HepG2 (cell line): ENCODE results near the gene ITLN1. TPM values are rescaled to one million over a fixed set of nuclear protein-coding genes. Genes with fewer than 3 reads are reported as not detected.

ENCODE experiments used
- ATAC-seq: fragments of 200-7000 bp; cut with Tn5 transposase; 3 replicates; pipeline ENCODE4 v1.9.1; 2020; ENCODE audit warnings: mild to moderate bottlenecking, moderate library complexity
- BruUV-seq: library from RNA; stranded (reverse); fragments of 400-500 nt; replicated peaks from 2 replicates; lab custom pipeline; 2021; lab: Mats Ljungman, UMichigan
- CTCF ChIA-PET: fragments of 300-600 bp; formaldehyde crosslinking; extraction: SDS; loops from one replicate; lab custom pipeline; 2021; ENCODE audit warnings: low total read pairs, inconsistent platforms, low intra/inter-chr PET ratio; lab: Yijun Ruan, JAX
- POLR2A ChIA-PET: fragments of 350-600 bp; sonication (Branson Sonifier 250); formaldehyde crosslinking; loops from one replicate; lab custom pipeline; 2020; ENCODE audit warnings: antibody characterized with exemption, inconsistent platforms; lab: Yijun Ruan, JAX
- DNase-seq: peaks from one replicate; pipeline ENCODE4 v3.0.0-alpha.2; 2015; ENCODE audit warnings: low spot score
- FAIRE-seq: peaks from 3 replicates; lab custom pipeline; 2011; peaks lifted over from hg19 to GRCh38; lab: Jason Lieb, UNC
- H2AFZ ChIP-seq: one replicate; pipeline ENCODE4 v1.6.1; 2011; ENCODE audit warnings: low read length, inconsistent platforms
- H3K27ac ChIP-seq: fragments of 300-600 bp; 3 replicates; pipeline ENCODE4 v1.8.0; 2011; ENCODE audit warnings: mixed run types, mild to moderate bottlenecking, mixed read lengths, low read length, inconsistent platforms; ENCODE audit not compliant: insufficient read depth; ENCODE audit errors: extremely low read length
- H3K27me3 ChIP-seq, 2 experiments: fragments of 200-600 bp in 1 of 2; 2 replicates in 1 of 2; 3 replicates in 1 of 2; pipeline versions ENCODE4 v1.6.0 to v1.8.0; 2011; ENCODE audit warnings: low read length in 2 of 2, mild to moderate bottlenecking in 2 of 2, moderate library complexity in 2 of 2, inconsistent platforms in 1 of 2; ENCODE audit not compliant: insufficient read depth in 2 of 2, control insufficient read depth in 1 of 2
- H3K36me3 ChIP-seq, 2 experiments: fragments of 200-600 bp in 1 of 2; replicated peaks in 1 of 2; 2 replicates in 1 of 2; 3 replicates in 1 of 2; pipeline versions ENCODE4 v1.5.1 to v1.8.0; 2011; ENCODE audit warnings: low read length in 2 of 2, inconsistent platforms in 1 of 2; ENCODE audit not compliant: insufficient read depth in 2 of 2, control insufficient read depth in 1 of 2
- H3K4me1 ChIP-seq: 2 replicates; pipeline ENCODE4 v1.5.1; 2012; ENCODE audit warnings: low read length, inconsistent platforms; ENCODE audit not compliant: insufficient read depth
- H3K4me2 ChIP-seq: 2 replicates; pipeline ENCODE4 v1.6.0; 2011; ENCODE audit warnings: low read depth, low read length, inconsistent platforms
- H3K4me3 ChIP-seq, 3 experiments: fragments of 200-600 bp in 1 of 3; sonication (generic), shearing (Covaris generic) in 1 of 3; replicated peaks in 1 of 3; 2 replicates each; pipeline ENCODE4 v1.5.1; 2011 to 2016; ENCODE audit warnings: low read length in 3 of 3, inconsistent platforms in 2 of 3, low read depth in 2 of 3, mild to moderate bottlenecking in 2 of 3, control low read depth in 1 of 3, mixed read lengths in 1 of 3; ENCODE audit not compliant: insufficient read depth in 1 of 3
- H3K79me2 ChIP-seq: one replicate; pipeline ENCODE4 v1.6.1; 2011; ENCODE audit warnings: low read length, inconsistent platforms; ENCODE audit not compliant: insufficient read depth
- H3K9ac ChIP-seq: 2 replicates; pipeline ENCODE4 v1.6.0; 2011; ENCODE audit warnings: mild to moderate bottlenecking, low read depth, low read length, inconsistent platforms; ENCODE audit not compliant: insufficient read depth
- H3K9me3 ChIP-seq: 2 replicates; pipeline ENCODE4 v1.5.1; 2012; ENCODE audit warnings: mild to moderate bottlenecking, low read length
- H4K20me1 ChIP-seq: 2 replicates; pipeline ENCODE4 v1.6.0; 2011; ENCODE audit warnings: inconsistent platforms, mild to moderate bottlenecking, low read length, moderate library complexity; ENCODE audit not compliant: insufficient read depth
- GABPA ChIP-seq, 2 experiments: IDR thresholded peaks; 2 replicates each; pipeline ENCODE4 v1.6.1; 2011 to 2016; ENCODE audit warnings: low read depth in 2 of 2, low read length in 1 of 2, missing biosample characterization in 1 of 2, missing genetic modification characterization in 1 of 2
- MBD4 ChIP-seq: IDR thresholded peaks from 2 replicates; pipeline ENCODE4 v1.6.1; 2012; ENCODE audit warnings: low read length, inconsistent platforms, borderline replicate concordance
- RAD51 ChIP-seq: fragments of 450-650 bp; IDR thresholded peaks from 2 replicates; pipeline ENCODE4 v1.6.1; 2016; ENCODE audit warnings: borderline replicate concordance
- RORA ChIP-seq: sonication (generic); formaldehyde crosslinking; IDR thresholded peaks from 2 replicates; pipeline ENCODE4 v1.5.0; 2020; ENCODE audit warnings: mild to moderate bottlenecking, missing genetic modification reagents, moderate library complexity
- RXRB ChIP-seq: IDR thresholded peaks from 2 replicates; pipeline ENCODE4 v1.6.1; 2016; ENCODE audit warnings: borderline replicate concordance, missing genetic modification reagents, missing compliant biosample characterization
- SATB2 ChIP-seq: sonication (generic); formaldehyde crosslinking; IDR thresholded peaks from 2 replicates; pipeline ENCODE4 v1.5.0; 2020; ENCODE audit warnings: missing genetic modification reagents
- SMARCE1 ChIP-seq: fragments of 450-650 bp; IDR thresholded peaks from 2 replicates; pipeline ENCODE4 v1.6.1; 2017; ENCODE audit warnings: borderline replicate concordance
- SNAI1 ChIP-seq: sonication (generic); formaldehyde crosslinking; IDR thresholded peaks from 2 replicates; pipeline ENCODE4 v1.5.0; 2020; ENCODE audit warnings: mild to moderate bottlenecking, missing genetic modification reagents, borderline replicate concordance
- SRY ChIP-seq: sonication (generic); formaldehyde crosslinking; IDR thresholded peaks from 2 replicates; pipeline ENCODE4 v1.8.0; 2022; ENCODE audit warnings: mild to moderate bottlenecking, missing genetic modification reagents
- STAG1 ChIP-seq: sonication (generic); formaldehyde crosslinking; IDR thresholded peaks from 2 replicates; pipeline ENCODE4 v1.4.0; 2020; ENCODE audit warnings: missing genetic modification reagents
- ZNF263 ChIP-seq: sonication (generic); formaldehyde crosslinking; IDR thresholded peaks from 2 replicates; pipeline ENCODE4 v1.4.0; 2020; ENCODE audit warnings: missing genetic modification reagents
- ZNF296 ChIP-seq: sonication (generic); formaldehyde crosslinking; conservative IDR thresholded peaks from 2 replicates; pipeline ENCODE4 v1.5.0; 2020; ENCODE audit warnings: mild to moderate bottlenecking, missing genetic modification reagents
- ZNF713 ChIP-seq: sonication (generic); formaldehyde crosslinking; IDR thresholded peaks from 2 replicates; pipeline ENCODE4 v1.4.0; 2020; ENCODE audit warnings: mild to moderate bottlenecking, missing genetic modification reagents
- WGBS: methylation state at CpG from one replicate; pipeline ENCODE4 v1.1.6; 2017; ENCODE audit warnings: low lambda C conversion rate; 5-methylcytosine and 5-hydroxymethylcytosine counted together
- in situ Hi-C: cut with HindIII; loops from 2 replicates; pipeline ENCODE4 v1.10.0; 2017; ENCODE audit warnings: low pct_unique_long_range_greater_than_20kb; ENCODE audit not compliant: extremely low pct_ligation_motif_present
- intact Hi-C: fragments of 100-400 bp; cut with micrococcal nuclease; formaldehyde crosslinking; loops from one replicate; pipeline ENCODE4 v1.10.0; 2022; ENCODE audit not compliant: unreplicated experiment
- polyA plus RNA-seq, 8 experiments: library from polyadenylated mRNA; depleted of rRNA in 3 of 8; stranded (reverse) in 7 of 8; unstranded in 1 of 8; fragments of >200 nt; fragmentation: Illumina TruSeq in 4 of 8; extraction: Trizol in 4 of 8; gene quantifications; 2 replicates each; pipeline versions ENCODE4 v1.2.1 to v1.2.3, GENCODE V29; 2011 to 2016; ENCODE audit warnings: low read depth in 4 of 8, missing spikeins in 1 of 8, mixed read lengths in 1 of 8; ENCODE audit not compliant: insufficient read depth in 1 of 8
- total RNA-seq, 5 experiments: library from RNA; depleted of rRNA; stranded (reverse); fragments of >200 nt; fragmentation: Illumina TruSeq; extraction: Trizol; gene quantifications; 2 replicates each; pipeline ENCODE4 v1.2.3, GENCODE V29; 2016; ENCODE audit warnings: low read depth in 1 of 5
- TF ChIP-seq, protein P1 (sequence below): IDR thresholded peaks from 2 replicates; pipeline ENCODE4 v1.6.1; 2016
- TF ChIP-seq, protein P2 (sequence below): IDR thresholded peaks from 2 replicates; pipeline ENCODE4 v1.6.1; 2016; ENCODE audit warnings: low read depth, missing genetic modification reagents, missing compliant biosample characterization

The ITLN1 gene
- total and polyA plus RNA-seq, 2 of the 13 experiments (the other 11 are each of a cell fraction or from before 2014, with no cell fraction given) = not detected

DNA sequence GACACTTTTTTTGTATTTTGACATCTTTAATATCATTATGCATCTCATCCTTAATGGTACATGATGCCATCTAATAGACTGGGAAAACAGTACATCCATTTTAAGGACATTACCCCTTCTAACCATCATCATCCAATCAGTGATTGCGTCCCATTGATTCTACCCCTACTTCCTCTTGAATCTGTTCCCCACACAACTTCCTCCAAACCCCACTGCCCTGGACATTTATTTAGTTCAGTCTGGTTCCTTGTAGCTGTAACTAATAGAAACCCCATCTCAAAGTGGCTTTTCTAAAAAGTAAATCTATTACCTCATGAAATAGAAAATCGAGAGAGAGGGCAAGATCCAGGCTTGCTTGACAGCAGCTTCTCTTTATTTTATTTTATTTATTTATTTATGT, 2.1 kb upstream of the ITLN1 start:
- Histone ChIP-seq H2AFZ (no peak overlapping the region), H4K20me1 (no peaks in the 10 kb centered on the region), H3K4me1 (no peaks in the 10 kb centered on the region), H3K9me3 (no peaks in the 10 kb centered on the region), H3K27ac (no peak overlapping the region), H3K9ac (no peak overlapping the region), H3K4me2 (no peak overlapping the region), H3K79me2 (no peaks in the 10 kb centered on the region), H3K36me3 (no peaks in the 10 kb centered on the region), H3K27me3 (no peaks in the 10 kb centered on the region; a peak in 2 of 5 replicates), H3K4me3 (no peak overlapping the region)
- ChIA-PET POLR2A (no interaction called here), CTCF (no interaction called here)
- WGBS = 39% methylated on average over 2 of the region's 2 CpGs
- ATAC-seq = no peak
- in situ Hi-C loops (loop anchor here (10.0 kb wide), 1 partner anchor 52 kb away; no protein-coding TSS in a partner anchor), intact Hi-C loops (no loop called here)
- TF ChIP-seq SATB2 (no peak), MBD4 (no peak), SMARCE1 (no peak), RORA (no peak)
- no peak for FAIRE-seq
- DNase-seq = no peak
- BruUV-seq = no TSS peak

DNA sequence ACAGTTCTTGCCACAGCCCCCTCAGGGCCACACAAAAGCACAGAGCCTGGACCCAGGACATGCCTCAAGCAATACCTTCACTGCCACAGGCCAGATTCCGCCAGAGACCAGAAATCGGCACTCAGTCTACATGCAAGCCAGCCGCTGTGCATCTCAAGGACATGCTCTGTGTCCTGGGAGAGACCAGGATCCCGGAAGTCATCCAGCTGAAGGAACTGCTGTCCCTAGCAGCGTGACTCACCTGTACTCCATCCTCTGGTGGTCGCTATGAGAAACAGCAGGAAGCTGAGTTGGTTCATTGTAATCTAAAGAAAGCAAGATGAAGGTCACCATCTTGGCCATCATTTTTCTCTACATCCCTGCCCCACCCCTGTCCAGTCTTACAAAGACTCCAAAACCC, 401 bp downstream of the ITLN1 start:
- intact Hi-C loops = loop anchor here (2.0 kb wide), 1 partner anchor 50 kb away; no protein-coding TSS in a partner anchor
- POLR2A ChIA-PET = no interaction called here
- in situ Hi-C loops = loop anchor here (10.0 kb wide), 1 partner anchor 50 kb away; no protein-coding TSS in a partner anchor
- TF ChIP-seq RXRB (CRISPR knock-in tag) (no peak), GABPA (IDR thresholded peaks at IDR 0.05; ENCODE audit: low read depth, low read length) (no peak), GABPA (CRISPR knock-in tag; IDR thresholded peaks at IDR 0.05; ENCODE audit: low read depth) (0 out of 2 replicates have a peak, but pooled peaks have one; percentile 24), SNAI1 (CRISPR knock-in tag) (no peak), ZNF713 (CRISPR knock-in tag) (no peak), STAG1 (CRISPR knock-in tag) (peak; percentile 49), RAD51 (no peak), ZNF296 (CRISPR knock-in tag) (no peak), ZNF263 (CRISPR knock-in tag) (no peak), SRY (no peak)
- TF ChIP-seq, protein P1, sequence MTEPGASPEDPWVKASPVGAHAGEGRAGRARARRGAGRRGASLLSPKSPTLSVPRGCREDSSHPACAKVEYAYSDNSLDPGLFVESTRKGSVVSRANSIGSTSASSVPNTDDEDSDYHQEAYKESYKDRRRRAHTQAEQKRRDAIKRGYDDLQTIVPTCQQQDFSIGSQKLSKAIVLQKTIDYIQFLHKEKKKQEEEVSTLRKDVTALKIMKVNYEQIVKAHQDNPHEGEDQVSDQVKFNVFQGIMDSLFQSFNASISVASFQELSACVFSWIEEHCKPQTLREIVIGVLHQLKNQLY (CRISPR knock-in tag) = no peak
- TF ChIP-seq, protein P2, sequence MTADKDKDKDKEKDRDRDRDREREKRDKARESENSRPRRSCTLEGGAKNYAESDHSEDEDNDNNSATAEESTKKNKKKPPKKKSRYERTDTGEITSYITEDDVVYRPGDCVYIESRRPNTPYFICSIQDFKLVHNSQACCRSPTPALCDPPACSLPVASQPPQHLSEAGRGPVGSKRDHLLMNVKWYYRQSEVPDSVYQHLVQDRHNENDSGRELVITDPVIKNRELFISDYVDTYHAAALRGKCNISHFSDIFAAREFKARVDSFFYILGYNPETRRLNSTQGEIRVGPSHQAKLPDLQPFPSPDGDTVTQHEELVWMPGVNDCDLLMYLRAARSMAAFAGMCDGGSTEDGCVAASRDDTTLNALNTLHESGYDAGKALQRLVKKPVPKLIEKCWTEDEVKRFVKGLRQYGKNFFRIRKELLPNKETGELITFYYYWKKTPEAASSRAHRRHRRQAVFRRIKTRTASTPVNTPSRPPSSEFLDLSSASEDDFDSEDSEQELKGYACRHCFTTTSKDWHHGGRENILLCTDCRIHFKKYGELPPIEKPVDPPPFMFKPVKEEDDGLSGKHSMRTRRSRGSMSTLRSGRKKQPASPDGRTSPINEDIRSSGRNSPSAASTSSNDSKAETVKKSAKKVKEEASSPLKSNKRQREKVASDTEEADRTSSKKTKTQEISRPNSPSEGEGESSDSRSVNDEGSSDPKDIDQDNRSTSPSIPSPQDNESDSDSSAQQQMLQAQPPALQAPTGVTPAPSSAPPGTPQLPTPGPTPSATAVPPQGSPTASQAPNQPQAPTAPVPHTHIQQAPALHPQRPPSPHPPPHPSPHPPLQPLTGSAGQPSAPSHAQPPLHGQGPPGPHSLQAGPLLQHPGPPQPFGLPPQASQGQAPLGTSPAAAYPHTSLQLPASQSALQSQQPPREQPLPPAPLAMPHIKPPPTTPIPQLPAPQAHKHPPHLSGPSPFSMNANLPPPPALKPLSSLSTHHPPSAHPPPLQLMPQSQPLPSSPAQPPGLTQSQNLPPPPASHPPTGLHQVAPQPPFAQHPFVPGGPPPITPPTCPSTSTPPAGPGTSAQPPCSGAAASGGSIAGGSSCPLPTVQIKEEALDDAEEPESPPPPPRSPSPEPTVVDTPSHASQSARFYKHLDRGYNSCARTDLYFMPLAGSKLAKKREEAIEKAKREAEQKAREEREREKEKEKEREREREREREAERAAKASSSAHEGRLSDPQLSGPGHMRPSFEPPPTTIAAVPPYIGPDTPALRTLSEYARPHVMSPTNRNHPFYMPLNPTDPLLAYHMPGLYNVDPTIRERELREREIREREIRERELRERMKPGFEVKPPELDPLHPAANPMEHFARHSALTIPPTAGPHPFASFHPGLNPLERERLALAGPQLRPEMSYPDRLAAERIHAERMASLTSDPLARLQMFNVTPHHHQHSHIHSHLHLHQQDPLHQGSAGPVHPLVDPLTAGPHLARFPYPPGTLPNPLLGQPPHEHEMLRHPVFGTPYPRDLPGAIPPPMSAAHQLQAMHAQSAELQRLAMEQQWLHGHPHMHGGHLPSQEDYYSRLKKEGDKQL = no peak

More for the DNA sequence above, 401 bp downstream of the ITLN1 start:
- Histone ChIP-seq H3K79me2 (no peaks in the 10 kb centered on the region), H3K9ac (no peak overlapping the region), H3K27ac (no peak overlapping the region), H3K4me1 (no peaks in the 10 kb centered on the region), H3K4me3 (no peak overlapping the region), H3K36me3 (no peaks in the 10 kb centered on the region), H3K4me2 (no peak overlapping the region), H3K27me3 (no peaks in the 10 kb centered on the region; a peak in 2 of 5 replicates), H4K20me1 (no peaks in the 10 kb centered on the region), H2AFZ (no peak overlapping the region), H3K9me3 (no peaks in the 10 kb centered on the region)
- FAIRE-seq = peak; percentile 70
- CTCF ChIA-PET = interaction anchor here (1.0 kb wide), 1 partner anchor 50 kb away, joined by 3 read pairs; no protein-coding TSS in a partner anchor
- 0% methylated on average over 1 of the region's 6 CpGs for WGBS
- peak; percentile 85 for ATAC-seq
- BruUV-seq = no TSS peak
- DNase-seq = peak; percentile 15
